HG02852 (cell line): Measurements from ENCODE around the gene BARX2.
"Not testable (repeated sequence)": the region's sequence is repeated elsewhere in the genome, so short reads cannot be mapped to it uniquely, and the experiment has no call there.

Experiments
- ATAC-seq: cut with Tn5 transposase; IDR thresholded peaks from one replicate; pipeline ENCODE4 v1.9.1; 2021; ENCODE audit warnings: mild to moderate bottlenecking, moderate library complexity; ENCODE audit not compliant: unreplicated experiment

The BARX2 gene, protein sequence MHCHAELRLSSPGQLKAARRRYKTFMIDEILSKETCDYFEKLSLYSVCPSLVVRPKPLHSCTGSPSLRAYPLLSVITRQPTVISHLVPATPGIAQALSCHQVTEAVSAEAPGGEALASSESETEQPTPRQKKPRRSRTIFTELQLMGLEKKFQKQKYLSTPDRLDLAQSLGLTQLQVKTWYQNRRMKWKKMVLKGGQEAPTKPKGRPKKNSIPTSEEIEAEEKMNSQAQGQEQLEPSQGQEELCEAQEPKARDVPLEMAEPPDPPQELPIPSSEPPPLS

DNA sequence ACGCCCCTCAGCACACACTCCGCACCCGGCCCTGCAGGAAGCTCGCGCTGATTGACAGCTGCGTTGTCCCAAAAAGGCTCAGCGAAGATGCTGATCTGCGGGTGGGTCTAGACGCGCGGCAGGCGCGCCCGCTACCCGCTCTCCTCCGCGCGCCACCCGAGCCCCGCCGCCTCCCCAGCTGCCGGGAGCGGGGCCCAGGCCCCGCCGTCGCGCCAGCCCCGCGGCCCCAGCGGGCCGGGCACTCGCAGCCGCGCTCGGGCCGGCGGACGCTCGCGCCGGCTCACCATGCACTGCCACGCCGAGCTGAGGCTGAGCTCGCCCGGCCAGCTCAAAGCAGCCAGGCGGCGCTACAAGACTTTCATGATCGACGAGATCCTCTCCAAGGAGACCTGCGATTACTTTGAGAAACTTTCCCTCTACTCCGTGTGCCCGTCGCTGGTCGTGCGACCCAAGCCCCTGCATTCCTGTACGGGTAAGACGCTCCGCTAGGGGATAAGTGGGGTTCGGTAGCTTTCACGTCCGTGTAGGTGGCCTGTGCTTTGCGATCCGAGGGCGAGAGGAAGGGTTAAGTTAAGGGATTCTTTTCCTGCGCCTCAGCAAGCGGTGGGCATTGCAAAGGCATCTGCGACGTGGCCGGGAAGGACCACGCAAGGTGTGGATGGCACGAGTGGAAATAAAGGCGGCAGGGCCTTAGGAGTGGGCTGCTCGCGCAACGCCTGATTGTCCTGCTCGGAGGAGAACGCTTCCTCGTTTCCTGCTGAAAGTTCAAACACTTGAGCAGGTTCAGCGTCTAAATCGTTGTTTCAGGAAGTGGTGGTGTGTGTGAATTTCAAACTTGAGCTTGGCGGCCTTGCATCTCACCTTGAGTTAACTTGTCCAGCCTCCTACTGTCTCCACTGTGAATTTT lies at the start of gene BARX2:
Gene BARX2 (plus strand): TSS at position 98 of the 907 bp plus-strand sequence. CDS start 188 bp downstream, at position 286.
- ATAC-seq: no peak

DNA sequence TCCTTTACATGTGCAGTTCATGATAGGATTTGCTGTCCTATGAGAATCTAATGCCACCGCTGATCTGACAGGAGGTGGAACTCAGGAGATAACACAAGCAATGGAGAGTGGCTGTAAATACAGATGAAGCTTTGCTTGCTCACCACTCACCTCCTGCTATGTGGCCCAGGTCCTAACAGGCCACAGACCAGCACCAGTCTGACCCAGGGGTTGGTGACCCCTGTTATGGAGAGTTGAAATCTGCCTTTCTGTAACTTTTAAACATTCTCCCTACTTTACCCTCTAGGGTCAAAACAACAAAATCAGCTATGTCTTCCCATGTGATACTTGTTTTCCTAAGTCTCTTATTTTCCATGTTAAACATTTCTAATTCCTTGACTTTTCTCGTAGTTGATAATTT lies 48.7 kb upstream of the BARX2 start:
- no peak for ATAC-seq

DNA sequence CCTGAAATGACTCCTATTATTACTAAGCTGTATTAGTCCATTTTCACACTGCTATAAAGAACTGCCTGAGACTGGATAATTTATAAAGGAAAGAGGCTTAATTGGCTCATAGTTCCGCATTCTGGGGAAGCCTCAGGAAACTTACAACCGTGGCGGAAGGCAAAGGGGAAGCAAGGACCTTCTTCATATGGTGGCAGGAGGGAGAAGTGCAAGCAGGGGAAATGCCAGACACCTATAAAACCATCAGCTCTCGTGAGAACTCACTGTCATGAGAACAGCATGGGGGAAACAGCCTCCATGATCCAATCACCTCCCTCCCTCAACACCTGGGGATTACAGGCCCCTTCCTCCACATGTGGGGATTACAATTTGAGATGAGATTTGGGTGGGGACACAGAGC lies 47.9 kb upstream of the BARX2 start:
- ATAC-seq: not testable (repeated sequence)

DNA sequence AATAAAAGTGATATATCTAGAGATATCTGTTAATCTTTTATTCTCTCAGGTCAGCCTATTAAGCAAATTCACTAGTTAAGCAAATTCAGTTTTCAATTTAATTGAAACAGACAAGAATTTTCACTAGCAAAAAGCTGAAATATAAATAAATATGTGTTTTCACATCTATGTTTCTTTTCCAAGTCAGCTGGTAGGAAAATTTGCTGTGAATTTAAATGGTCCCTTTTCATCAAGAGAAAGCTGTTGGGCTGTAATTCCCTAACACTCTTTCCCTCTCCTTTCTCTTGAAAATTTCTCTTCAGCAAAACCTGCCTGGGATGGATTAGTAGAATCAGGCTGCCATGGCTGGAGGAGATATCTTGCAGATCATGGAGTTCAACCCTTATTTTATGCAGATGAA lies 46.9 kb upstream of the BARX2 start:
- no peak for ATAC-seq

- no peak for ATAC-seq
Measured at GRCh38 chr11:129331217-129331616, 44.4 kb upstream of the BARX2 start.

DNA sequence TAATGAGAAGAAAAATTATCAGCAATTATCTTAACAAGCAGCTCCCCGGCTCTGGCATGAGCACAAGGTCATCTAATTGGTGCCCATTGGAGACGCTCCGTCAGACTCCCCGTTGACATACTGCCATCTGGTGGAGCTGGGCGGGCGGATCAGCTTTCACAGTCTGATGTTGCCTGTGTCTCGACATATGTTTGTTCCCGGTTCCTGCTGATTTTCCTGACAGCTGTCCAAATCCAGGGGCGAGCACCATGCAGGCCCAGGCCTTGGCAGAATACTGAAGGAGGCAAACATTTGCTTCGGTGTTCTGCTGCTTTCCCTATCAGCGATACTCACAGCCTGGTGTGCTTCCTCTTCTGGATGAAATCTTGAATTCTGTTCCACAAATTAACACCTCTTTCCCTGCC lies 43.8 kb upstream of the BARX2 start:
- peak; percentile 80 for ATAC-seq

GRCh38 chr11:129333873-129334272 lies 41.8 kb upstream of the BARX2 start:
- ATAC-seq: no peak

- ATAC-seq: not testable (repeated sequence)
Measured at GRCh38 chr11:129344301-129344940, 31.2 kb upstream of the BARX2 start.

DNA sequence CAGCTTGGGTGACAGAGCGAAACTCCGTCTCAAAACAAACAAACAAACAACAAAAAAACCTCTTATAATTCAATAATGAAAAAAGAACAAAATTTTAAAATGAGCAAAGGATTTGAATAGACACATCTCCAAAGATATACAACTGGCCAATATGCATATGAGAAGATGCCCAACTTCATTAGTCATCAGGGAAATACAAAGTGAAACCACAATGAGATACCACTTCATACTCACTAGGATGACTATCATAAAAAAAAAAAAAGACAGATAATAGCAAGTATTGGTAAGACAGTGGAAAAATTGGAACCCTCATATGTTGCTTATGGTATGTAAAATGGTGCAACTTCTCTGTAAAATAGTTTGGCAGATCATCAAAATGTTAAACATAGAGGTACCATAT lies 28.7 kb upstream of the BARX2 start:
- ATAC-seq: no peak

DNA sequence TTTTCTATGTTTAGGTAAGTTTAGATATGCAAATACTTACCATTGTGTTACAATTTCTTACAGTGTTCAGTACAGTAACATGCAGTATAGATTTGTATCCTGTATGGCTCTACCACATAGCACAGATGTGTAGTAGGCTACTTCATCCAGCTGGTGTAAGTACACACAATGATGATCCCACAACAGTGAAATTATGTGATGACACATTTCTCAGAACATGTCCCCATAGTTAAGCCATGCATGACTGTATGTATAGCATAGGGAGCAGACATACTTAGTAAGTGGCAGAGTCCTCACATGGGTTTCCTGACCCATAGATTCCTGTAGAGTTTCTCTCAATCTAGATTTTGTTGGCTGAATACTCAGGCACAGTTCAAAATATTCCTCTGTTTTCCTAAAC lies 26.8 kb upstream of the BARX2 start:
- ATAC-seq: no peak

- no peak for ATAC-seq
Measured at GRCh38 chr11:129352676-129353075, 23.0 kb upstream of the BARX2 start.

DNA sequence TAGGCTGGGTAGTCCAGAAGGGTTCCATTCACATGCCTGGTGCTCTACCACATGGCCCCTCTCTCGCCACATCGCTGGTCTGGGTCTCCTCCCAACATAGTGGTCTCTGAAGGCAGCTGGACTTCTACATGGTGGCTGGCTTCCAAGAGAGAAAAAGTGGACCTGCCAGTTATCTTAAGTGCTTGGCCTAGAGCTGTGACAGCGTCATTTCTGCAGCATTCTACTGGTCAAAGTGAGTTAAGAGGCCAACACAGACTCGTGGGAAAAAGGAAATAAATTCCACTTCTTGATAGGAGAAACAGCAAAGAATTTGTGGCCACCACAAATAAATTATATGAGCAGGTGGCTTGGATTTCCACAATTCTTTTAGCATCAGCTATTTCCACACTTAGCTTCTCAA lies 21.0 kb upstream of the BARX2 start:
- ATAC-seq: no peak

DNA sequence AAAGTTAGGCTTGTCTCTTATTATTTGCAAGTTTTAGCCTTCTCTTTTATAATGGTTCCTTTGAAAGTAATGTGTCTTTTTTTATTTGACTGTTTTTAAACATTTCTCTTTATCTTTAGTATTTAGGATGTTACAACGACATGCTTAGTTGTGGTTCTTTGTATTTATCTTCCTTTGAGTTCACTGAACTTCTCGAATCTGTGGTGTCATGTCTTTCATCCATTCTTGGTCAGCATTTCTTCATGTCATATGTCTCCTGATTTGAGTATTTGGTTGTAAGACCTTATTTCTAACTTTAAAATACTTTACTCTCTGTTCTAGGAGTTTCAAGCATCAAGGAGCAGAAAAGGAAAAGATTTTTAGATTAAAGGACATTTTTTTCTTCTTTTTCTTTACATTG lies 15.9 kb upstream of the BARX2 start:
- ATAC-seq: no peak

- peak; percentile 100 for ATAC-seq
Measured at GRCh38 chr11:129364143-129364654, 11.4 kb upstream of the BARX2 start.

DNA sequence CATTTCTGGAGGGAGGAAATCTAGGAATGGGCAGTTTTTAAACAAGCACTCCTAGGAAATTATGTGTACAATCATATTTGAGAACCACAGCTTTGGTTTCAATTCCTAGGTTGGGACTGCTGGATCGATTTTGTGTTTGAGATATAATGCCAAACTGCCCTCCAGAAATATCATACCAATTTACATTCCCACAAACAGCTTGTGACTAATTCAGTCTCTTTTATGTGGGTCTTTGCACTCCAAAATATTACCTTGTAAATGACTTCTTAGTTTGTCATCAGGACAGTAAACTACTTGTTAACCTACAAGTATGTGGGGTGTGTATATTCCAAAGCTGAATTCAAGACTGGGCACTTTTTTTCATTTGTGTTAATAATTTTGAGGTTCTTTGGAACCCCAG lies 9.8 kb upstream of the BARX2 start:
- ATAC-seq: no peak

DNA sequence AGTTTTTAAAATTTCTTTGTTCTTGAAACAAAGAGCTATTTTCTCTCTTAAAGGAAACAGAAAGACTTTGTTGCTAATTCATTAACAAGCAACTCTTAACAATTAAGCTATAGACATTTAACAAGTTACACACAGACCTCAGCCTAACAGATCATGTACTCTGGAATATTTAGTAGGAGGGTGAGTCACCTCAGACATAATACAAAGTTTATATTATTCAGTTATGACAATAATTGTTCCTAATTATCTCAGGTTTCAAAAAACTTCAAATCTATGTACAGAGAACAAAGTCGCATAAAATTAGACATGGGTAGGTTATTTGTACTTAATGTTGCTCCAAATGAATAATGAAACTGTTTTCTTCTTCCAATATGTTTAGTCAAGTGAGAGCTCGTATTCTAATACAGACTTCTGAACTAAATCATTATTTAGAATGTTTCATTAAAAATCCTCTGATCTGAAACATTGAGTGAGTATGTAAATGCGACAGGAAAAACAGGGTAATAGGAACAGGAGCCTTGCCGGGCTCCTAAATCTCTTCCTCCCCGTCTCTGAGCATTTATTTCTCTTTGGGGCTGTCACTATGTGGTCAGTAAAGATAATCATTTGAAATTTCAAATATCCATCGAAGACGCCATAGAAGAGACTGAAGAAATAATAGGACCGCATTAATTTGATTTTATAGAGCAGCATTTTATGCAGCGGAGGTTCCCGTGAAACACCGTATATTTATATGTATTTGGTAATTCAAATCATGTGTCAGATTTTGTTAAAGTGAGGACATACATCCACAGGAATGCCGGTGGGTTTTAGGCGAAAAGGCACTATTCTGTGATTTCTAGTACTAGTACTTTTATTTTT lies 8.7 kb upstream of the BARX2 start:
- ATAC-seq: no peak

DNA sequence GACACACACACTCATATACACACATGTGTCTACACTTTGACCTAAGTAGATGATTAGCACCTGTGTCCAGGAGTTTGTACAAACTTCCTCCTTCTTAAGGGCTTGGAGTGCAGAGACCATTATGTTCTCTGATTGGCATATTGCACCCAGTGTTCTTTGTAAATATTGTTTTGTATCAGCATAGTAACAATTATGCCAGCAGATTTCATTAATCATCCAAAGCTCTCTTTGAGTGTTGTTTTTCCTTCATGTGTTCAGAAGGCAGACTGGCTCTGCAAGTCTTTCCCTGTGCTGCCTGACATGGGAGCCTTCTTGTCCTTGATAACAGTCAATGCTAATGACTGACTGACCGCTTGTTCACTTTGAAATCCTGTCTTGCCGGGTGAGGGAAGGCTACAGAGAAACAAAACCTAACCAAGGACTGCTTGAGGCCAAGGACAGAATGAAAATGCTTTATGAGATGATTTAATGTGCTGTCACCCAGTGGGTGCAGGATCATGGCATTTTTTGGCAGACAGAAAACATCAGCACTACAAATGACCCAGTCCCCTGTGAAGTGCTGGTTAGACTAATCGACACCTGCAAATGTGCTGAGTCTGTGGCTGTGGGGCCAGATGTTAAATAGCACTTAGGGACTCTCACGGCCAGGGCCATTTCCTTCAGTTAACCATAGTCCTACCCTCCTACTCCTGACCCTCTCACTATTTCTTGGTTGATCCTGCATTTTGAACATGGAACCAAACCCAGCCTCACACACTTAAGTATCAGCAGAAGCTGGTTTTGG lies 6.6 kb upstream of the BARX2 start:
- no peak for ATAC-seq

GRCh38 chr11:129370715-129371114 lies 4.9 kb upstream of the BARX2 start:
- no peak for ATAC-seq

GRCh38 chr11:129372609-129373488 lies 2.8 kb upstream of the BARX2 start:
- ATAC-seq: no peak
